Bone marrow (tissue), 2 donors: ENCODE results near the gene UTS2R.

Experiments
- DNase-seq, 2 donors: peaks; one replicate each; lab custom pipeline; 2025; lab: John Stamatoyannopoulos, UW

Gene UTS2R

GRCh38 chr17:82371333-82372248 lies at the start of gene UTS2R:
Gene UTS2R (plus strand): TSS chr17:82371765. CDS start chr17:82374325, 2,560 bp downstream.
- no peak for DNase-seq

- DNase-seq: no peak
Measured at GRCh38 chr17:82321947-82322466, 49.6 kb upstream of the UTS2R start.

- DNase-seq: no peak
Measured at GRCh38 chr17:82322526-82323453, 48.8 kb upstream of the UTS2R start.

GRCh38 chr17:82323514-82324234 lies 47.9 kb upstream of the UTS2R start:
- no peak for DNase-seq

GRCh38 chr17:82324566-82325285 lies 46.8 kb upstream of the UTS2R start:
- no peak for DNase-seq

GRCh38 chr17:82325286-82326180 lies 46.0 kb upstream of the UTS2R start:
- DNase-seq: no peak

- no peak for DNase-seq
Measured at GRCh38 chr17:82327289-82327688, 44.3 kb upstream of the UTS2R start.

GRCh38 chr17:82327757-82328140 lies 43.8 kb upstream of the UTS2R start:
- DNase-seq: no peak

- DNase-seq: no peak
Measured at GRCh38 chr17:82328141-82328993, 43.2 kb upstream of the UTS2R start.

- no peak for DNase-seq
Measured at GRCh38 chr17:82328994-82329507, 42.5 kb upstream of the UTS2R start.

GRCh38 chr17:82329683-82330321 lies 41.8 kb upstream of the UTS2R start:
- DNase-seq: no peak

- DNase-seq: no peak
Measured at GRCh38 chr17:82330322-82331239, 41.0 kb upstream of the UTS2R start.

- no peak for DNase-seq
Measured at GRCh38 chr17:82331345-82331939, 40.1 kb upstream of the UTS2R start.

GRCh38 chr17:82332669-82333278 lies 38.8 kb upstream of the UTS2R start:
- DNase-seq: peak in 1 of 2 donors; percentile 33

- DNase-seq: no peak
Measured at GRCh38 chr17:82333279-82334171, 38.0 kb upstream of the UTS2R start, which contains the start of gene SECTM1. Gene SECTM1 (minus strand): TSS chr17:82333766. CDS start chr17:82327240, 6,526 bp downstream.
